PC-9 (cell line): Measurements from ENCODE around the gene TRMU. TPM values are rescaled to one million over a fixed set of nuclear protein-coding genes. Genes with fewer than 3 reads are reported as not detected.

Experiments
- Bru-seq: library from RNA; stranded (reverse); fragments of 400-500 nt; gene quantifications from one replicate; lab custom pipeline; 2021; lab: Mats Ljungman, UMichigan
- BruChase-seq, 2 experiments: library from RNA; stranded (reverse); fragments of 400-500 nt; gene quantifications; one replicate each; lab custom pipeline; 2021; lab: Mats Ljungman, UMichigan
- BruUV-seq: library from RNA; stranded (reverse); fragments of 400-500 nt; replicated peaks from 2 replicates; lab custom pipeline; 2021; lab: Mats Ljungman, UMichigan
- CTCF ChIA-PET: fragments of 300-600 bp; sonication (Branson Sonifier 250); formaldehyde crosslinking; loops from one replicate; lab custom pipeline; 2022; ENCODE audit warnings: antibody characterized with exemption; lab: Charles Lee
- POLR2A ChIA-PET: fragments of 300-600 bp; sonication (Branson Sonifier 250); formaldehyde crosslinking; loops from one replicate; lab custom pipeline; 2022; ENCODE audit warnings: antibody characterized with exemption; ENCODE audit not compliant: unreplicated experiment; lab: Charles Lee
- DNase-seq, 2 experiments: peaks; one replicate each; pipeline versions ENCODE4 v3.0.0 to v3.0.0-alpha.2; 2015 to 2022; ENCODE audit warnings: mixed read lengths in 1 of 2
- H2AFZ ChIP-seq: fragments of 200-600 bp; sonication (generic); 2 replicates; pipeline ENCODE4 v1.8.1; 2017; ENCODE audit warnings: antibody characterized with exemption
- H3F3A ChIP-seq: fragments of 200-600 bp; sonication (generic); 2 replicates; pipeline ENCODE4 v1.8.1; 2017; ENCODE audit warnings: antibody characterized with exemption, mild to moderate bottlenecking, low read depth; ENCODE audit not compliant: insufficient read depth
- H3K27ac ChIP-seq: fragments of 200-600 bp; sonication (generic); 2 replicates; pipeline ENCODE4 v1.6.1; 2016; ENCODE audit warnings: mixed run types
- H3K27me3 ChIP-seq: fragments of 200-600 bp; sonication (generic); 2 replicates; pipeline ENCODE4 v1.6.1; 2016; ENCODE audit warnings: low read depth, mixed run types; ENCODE audit not compliant: insufficient read depth
- H3K36me3 ChIP-seq: fragments of 200-600 bp; sonication (generic); 2 replicates; pipeline ENCODE4 v1.6.1; 2016; ENCODE audit warnings: low read depth, mixed run types
- H3K4me1 ChIP-seq: fragments of 200-600 bp; sonication (generic); replicated peaks from 2 replicates; pipeline ENCODE4 v1.6.1; 2016; ENCODE audit warnings: mixed run types; ENCODE audit not compliant: insufficient read depth
- H3K4me2 ChIP-seq: fragments of 200-600 bp; sonication (generic); 2 replicates; pipeline ENCODE4 v1.6.1; 2017; ENCODE audit warnings: mixed run types
- H3K4me3 ChIP-seq: fragments of 200-600 bp; sonication (generic); 2 replicates; pipeline ENCODE4 v1.6.1; 2016; ENCODE audit warnings: mixed run types
- H3K79me2 ChIP-seq: fragments of 200-600 bp; sonication (generic); 2 replicates; pipeline ENCODE4 v1.6.1; 2017; ENCODE audit warnings: low read depth, mixed run types
- H3K9me2 ChIP-seq: fragments of 200-600 bp; sonication (generic); 2 replicates; pipeline ENCODE4 v1.8.1; 2017; ENCODE audit warnings: mild to moderate bottlenecking; ENCODE audit not compliant: insufficient read depth
- H3K9me3 ChIP-seq: fragments of 200-600 bp; sonication (generic); 2 replicates; pipeline ENCODE4 v1.8.1; 2016; ENCODE audit warnings: low read depth; ENCODE audit not compliant: insufficient read depth
- H4K20me1 ChIP-seq: fragments of 200-600 bp; sonication (generic); 2 replicates; pipeline ENCODE4 v1.8.1; 2017; ENCODE audit not compliant: insufficient read depth
- EZH2 ChIP-seq: fragments of 200-600 bp; sonication (generic); IDR thresholded peaks from 2 replicates; pipeline ENCODE4 v1.8.0; 2017; ENCODE audit warnings: antibody characterized with exemption, low read depth
- intact Hi-C: fragments of 100-400 bp; cut with micrococcal nuclease; formaldehyde crosslinking; loops from one replicate; pipeline ENCODE4 v1.10.0; 2022; ENCODE audit not compliant: unreplicated experiment
- long read RNA-seq: library from polyadenylated mRNA; stranded (forward); transcript quantifications from one replicate; pipeline ENCODE4 v2.0.0, GENCODE V29; 2022
- total RNA-seq: library from RNA; stranded (reverse); gene quantifications from 2 replicates; pipeline ENCODE4 v1.2.3, GENCODE V29; 2021
- TF ChIP-seq, protein P1 (sequence below): fragments of 200-600 bp; sonication (generic); conservative IDR thresholded peaks from 2 replicates; pipeline ENCODE4 v1.6.1; 2017; ENCODE audit warnings: mixed run types, antibody characterized with exemption, mild to moderate bottlenecking, moderate library complexity

The TRMU gene, protein sequence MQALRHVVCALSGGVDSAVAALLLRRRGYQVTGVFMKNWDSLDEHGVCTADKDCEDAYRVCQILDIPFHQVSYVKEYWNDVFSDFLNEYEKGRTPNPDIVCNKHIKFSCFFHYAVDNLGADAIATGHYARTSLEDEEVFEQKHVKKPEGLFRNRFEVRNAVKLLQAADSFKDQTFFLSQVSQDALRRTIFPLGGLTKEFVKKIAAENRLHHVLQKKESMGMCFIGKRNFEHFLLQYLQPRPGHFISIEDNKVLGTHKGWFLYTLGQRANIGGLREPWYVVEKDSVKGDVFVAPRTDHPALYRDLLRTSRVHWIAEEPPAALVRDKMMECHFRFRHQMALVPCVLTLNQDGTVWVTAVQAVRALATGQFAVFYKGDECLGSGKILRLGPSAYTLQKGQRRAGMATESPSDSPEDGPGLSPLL
- 51.5 and 58.2 TPM in 2 replicates for total RNA-seq
- Bru-seq, nascent RNA, result percentile 63 among the genes with signal in this experiment
- BruChase-seq, experiment 1, labeled RNA remaining after a 2-hour chase, result percentile 71 among the genes with signal in this experiment
- percentile 67 among the genes with signal in this experiment for BruChase-seq, experiment 2, labeled RNA remaining after a 6-hour chase
- long read RNA-seq, transcript TRMU-201 (11 exons, 1,940 nt), result major isoform, 20 of 51 reads
- long read RNA-seq, partial matches to known transcripts, result 5 of 51 reads
- long read RNA-seq, other reads (novel, unspliced or antisense), result 17 of 51 reads

DNA sequence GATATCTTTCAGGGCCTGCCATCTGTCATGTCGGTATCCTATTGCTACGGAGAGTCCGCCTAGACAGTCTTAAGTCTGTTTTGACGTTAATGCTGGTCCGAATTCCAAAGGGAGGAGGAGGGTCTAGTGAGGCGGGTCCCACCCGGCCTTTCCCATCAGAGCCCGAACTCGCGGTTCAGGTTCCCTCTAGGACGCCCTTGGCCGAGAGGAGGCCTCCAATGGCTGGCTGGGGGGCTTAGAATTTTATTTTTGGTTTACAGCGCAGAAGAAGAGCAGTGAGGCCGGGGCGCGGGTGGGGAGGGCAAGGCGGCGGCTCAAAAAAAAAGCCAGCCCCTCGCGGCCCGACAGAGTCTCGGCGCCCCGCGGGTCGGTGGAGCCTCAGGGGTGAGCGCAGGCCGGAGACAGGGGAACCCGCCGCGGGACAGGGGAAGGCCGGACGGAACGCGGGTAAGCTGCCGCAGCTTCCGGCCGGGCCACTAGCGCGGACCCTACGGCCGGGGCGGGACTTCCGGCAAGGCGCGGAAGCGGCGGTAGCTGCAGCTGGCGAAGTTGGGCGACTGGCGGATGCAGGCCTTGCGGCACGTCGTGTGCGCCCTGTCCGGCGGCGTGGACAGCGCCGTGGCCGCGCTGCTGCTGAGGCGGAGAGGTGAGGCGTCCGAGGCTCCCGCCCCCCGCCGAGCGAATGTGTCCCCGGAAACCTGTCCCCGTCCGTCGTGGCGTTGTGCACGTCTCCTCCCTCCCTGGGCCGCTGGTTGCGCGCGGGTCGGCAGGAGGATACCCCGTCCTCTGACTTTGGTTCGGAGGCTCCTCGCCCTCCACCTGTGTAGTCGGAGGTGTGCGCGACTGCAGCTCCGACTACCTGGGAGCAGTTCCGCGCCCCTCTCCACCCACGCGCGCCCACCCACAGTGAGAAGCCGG is at the start of gene TRMU:
Gene TRMU (plus strand): TSS at position 514 of the 918 bp plus-strand sequence. CDS start 51 bp downstream, at position 565.
- BruUV-seq, result TSS peak; percentile 87
- H3K4me3 ChIP-seq, result peak within 1 kb of the TSS; percentile 77
- peaks cover 16% of the 10 kb centered on the region for H3K4me1 ChIP-seq
- peaks cover 12% of the 10 kb centered on the region; the same call in 1 of the 2 replicates for H4K20me1 ChIP-seq
- ChIA-PET POLR2A (interaction anchor here (0.5 to 0.8 kb wide), 6 partner anchors 192 to 1534 kb away, joined by 3 to 12 read pairs (median 5); partner anchors contain the start of gene TBC1D22A), CTCF (interaction anchor here (0.5 kb wide), 1 partner anchor 1644 kb away, joined by 6 read pairs; no protein-coding TSS in a partner anchor)
- no peaks in the 10 kb centered on the region for H3K9me2 ChIP-seq
- peak within 1 kb of the TSS; percentile 36; the same call in 1 of the 2 replicates for H3K27ac ChIP-seq
- TF ChIP-seq, protein P1, sequence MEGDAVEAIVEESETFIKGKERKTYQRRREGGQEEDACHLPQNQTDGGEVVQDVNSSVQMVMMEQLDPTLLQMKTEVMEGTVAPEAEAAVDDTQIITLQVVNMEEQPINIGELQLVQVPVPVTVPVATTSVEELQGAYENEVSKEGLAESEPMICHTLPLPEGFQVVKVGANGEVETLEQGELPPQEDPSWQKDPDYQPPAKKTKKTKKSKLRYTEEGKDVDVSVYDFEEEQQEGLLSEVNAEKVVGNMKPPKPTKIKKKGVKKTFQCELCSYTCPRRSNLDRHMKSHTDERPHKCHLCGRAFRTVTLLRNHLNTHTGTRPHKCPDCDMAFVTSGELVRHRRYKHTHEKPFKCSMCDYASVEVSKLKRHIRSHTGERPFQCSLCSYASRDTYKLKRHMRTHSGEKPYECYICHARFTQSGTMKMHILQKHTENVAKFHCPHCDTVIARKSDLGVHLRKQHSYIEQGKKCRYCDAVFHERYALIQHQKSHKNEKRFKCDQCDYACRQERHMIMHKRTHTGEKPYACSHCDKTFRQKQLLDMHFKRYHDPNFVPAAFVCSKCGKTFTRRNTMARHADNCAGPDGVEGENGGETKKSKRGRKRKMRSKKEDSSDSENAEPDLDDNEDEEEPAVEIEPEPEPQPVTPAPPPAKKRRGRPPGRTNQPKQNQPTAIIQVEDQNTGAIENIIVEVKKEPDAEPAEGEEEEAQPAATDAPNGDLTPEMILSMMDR, result no peak
- TF ChIP-seq EZH2, result no peak
- peak within 1 kb of the TSS; percentile 94 for H2AFZ ChIP-seq
- intact Hi-C loops, result no loop called here
- peak within 1 kb of the TSS; percentile 97 for H3K4me2 ChIP-seq
- H3F3A ChIP-seq, result peaks cover 20% of the 10 kb centered on the region
- H3K36me3 ChIP-seq, result peaks cover 27% of the 10 kb centered on the region
- DNase-seq, result peak; percentile 75 to 80
- no peaks in the 10 kb centered on the region for H3K27me3 ChIP-seq
- H3K79me2 ChIP-seq, result peaks cover 42% of the 10 kb centered on the region
- no peaks in the 10 kb centered on the region for H3K9me3 ChIP-seq

GRCh38 chr22:46286006-46286405 is 49.5 kb upstream of the TRMU start:
- H3K4me3 ChIP-seq, result no peak overlapping the region
- BruUV-seq, result no TSS peak

More at GRCh38 chr22:46286006-46286405, 49.5 kb upstream of the TRMU start:
- no peaks in the 10 kb centered on the region for H3K27me3 ChIP-seq
- H2AFZ ChIP-seq, result no peak overlapping the region
- H3K36me3 ChIP-seq, result peaks cover 7% of the 10 kb centered on the region; the same call in 1 of the 2 replicates
- H3K27ac ChIP-seq, result no peak overlapping the region
- no peaks in the 10 kb centered on the region for H3K9me2 ChIP-seq
- intact Hi-C loops, result no loop called here
- no peaks in the 10 kb centered on the region for H4K20me1 ChIP-seq
- H3K4me2 ChIP-seq, result no peak overlapping the region
- peak in 1 of 2 experiments; percentile 4 for DNase-seq
- POLR2A ChIA-PET, result no interaction called here
- no peak for TF ChIP-seq EZH2
- TF ChIP-seq, protein P1, result no peak
- H3F3A ChIP-seq, result no peaks in the 10 kb centered on the region
- no peaks in the 10 kb centered on the region for H3K9me3 ChIP-seq
- CTCF ChIA-PET, result no interaction called here
- no peaks in the 10 kb centered on the region for H3K79me2 ChIP-seq
- H3K4me1 ChIP-seq, result no peaks in the 10 kb centered on the region
